ENCODE data around the gene SCG5. TPM values are rescaled to one million over a fixed set of nuclear protein-coding genes. Genes with fewer than 3 reads are reported as not detected.

SCG5 gene
- total and polyA plus RNA-seq, 2 of the 13 experiments (the other 11 are each of a cell fraction or from before 2014, with no cell fraction given): 2.3 to 3.5 TPM

DNA sequence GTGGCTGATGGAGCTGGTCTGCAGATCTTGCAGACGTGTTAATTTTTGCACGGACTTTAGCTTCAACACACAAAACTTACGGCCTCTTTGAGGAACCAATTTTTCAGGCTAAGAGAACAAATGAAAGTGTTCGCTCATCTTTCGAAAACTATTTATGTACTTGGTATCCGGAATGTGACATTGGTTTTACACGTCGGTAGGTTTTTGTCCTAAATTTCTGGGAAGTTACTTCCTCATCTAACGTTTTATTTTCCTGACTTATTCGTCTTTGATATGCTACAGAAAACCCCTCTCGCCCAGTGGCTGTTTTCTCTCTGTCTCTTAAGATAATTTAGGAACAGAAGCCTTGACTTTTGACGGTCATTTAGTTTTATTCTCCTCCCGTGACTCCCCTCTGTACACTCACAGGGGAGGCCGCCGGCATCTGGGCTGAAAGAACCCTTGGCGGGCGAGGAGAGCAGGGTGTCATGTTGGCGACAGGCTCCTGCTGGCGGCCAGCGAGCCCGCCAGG, 75.5 kb downstream of the SCG5 start:
- H4K20me1 ChIP-seq (ENCODE audit: insufficient read depth, low read length): no peaks in the 10 kb centered on the region
- in situ Hi-C loops (cut with HindIII; ENCODE audit: extremely low pct_ligation_motif_present, low pct_unique_long_range_greater_than_20kb): loop anchor here (5.0 kb wide), 1 partner anchor 45 kb away; no protein-coding TSS in a partner anchor

More for the DNA sequence above, 75.5 kb downstream of the SCG5 start:
- 0 out of 2 replicates have a peak, but pooled peaks have one; percentile 66 for TF ChIP-seq EZH2 (conservative IDR thresholded peaks at IDR 0.05; ENCODE audit: low read depth, low read length)
- TF ChIP-seq, protein P1, sequence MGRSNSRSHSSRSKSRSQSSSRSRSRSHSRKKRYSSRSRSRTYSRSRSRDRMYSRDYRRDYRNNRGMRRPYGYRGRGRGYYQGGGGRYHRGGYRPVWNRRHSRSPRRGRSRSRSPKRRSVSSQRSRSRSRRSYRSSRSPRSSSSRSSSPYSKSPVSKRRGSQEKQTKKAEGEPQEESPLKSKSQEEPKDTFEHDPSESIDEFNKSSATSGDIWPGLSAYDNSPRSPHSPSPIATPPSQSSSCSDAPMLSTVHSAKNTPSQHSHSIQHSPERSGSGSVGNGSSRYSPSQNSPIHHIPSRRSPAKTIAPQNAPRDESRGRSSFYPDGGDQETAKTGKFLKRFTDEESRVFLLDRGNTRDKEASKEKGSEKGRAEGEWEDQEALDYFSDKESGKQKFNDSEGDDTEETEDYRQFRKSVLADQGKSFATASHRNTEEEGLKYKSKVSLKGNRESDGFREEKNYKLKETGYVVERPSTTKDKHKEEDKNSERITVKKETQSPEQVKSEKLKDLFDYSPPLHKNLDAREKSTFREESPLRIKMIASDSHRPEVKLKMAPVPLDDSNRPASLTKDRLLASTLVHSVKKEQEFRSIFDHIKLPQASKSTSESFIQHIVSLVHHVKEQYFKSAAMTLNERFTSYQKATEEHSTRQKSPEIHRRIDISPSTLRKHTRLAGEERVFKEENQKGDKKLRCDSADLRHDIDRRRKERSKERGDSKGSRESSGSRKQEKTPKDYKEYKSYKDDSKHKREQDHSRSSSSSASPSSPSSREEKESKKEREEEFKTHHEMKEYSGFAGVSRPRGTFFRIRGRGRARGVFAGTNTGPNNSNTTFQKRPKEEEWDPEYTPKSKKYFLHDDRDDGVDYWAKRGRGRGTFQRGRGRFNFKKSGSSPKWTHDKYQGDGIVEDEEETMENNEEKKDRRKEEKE (IDR thresholded peaks at IDR 0.05): no peak
- POLR2A ChIA-PET: no interaction called here
- 67% methylated on average over 15 of the region's 21 CpGs for WGBS (ENCODE audit: low lambda C conversion rate)
- no TSS peak for BruUV-seq (replicated peaks)
- Histone ChIP-seq H3K9ac (ENCODE audit: insufficient read depth, low read depth, low read length) (no peak overlapping the region), H2AFZ (ENCODE audit: low read length) (no peak overlapping the region), H3K36me3 (replicated peaks in 1 of 2; ENCODE audit: control insufficient read depth in 1 of 2, insufficient read depth in 2 of 2, low read length in 2 of 2) (no peaks in the 10 kb centered on the region), H3K4me1 (ENCODE audit: insufficient read depth, low read length) (peaks cover 21% of the 10 kb centered on the region), H3K9me3 (ENCODE audit: low read length) (no peaks in the 10 kb centered on the region), H3K79me2 (ENCODE audit: insufficient read depth, low read length) (no peaks in the 10 kb centered on the region), H3K27ac (ENCODE audit: extremely low read length, insufficient read depth, low read length) (no peak overlapping the region), H3K4me2 (ENCODE audit: low read depth, low read length) (peak overlapping the region; percentile 66; the same call in 1 of the 2 replicates), H3K4me3 (replicated peaks in 1 of 3; ENCODE audit: insufficient read depth in 1 of 3, low read depth in 2 of 3, low read length in 3 of 3) (peak overlapping the region in 1 of 3 experiments; percentile 46; a peak in 1 of 6 replicates), H3K27me3 (ENCODE audit: control insufficient read depth in 1 of 2, insufficient read depth in 2 of 2, low read length in 2 of 2) (peaks cover 12 to 60% of the 10 kb centered on the region in 2 experiments)
- ATAC-seq (no peak), DNase-seq (ENCODE audit: low spot score) (no peak), FAIRE-seq (no peak)
- CTCF ChIA-PET (ENCODE audit: low intra/inter-chr PET ratio, low total read pairs): no interaction called here
- intact Hi-C loops (cut with micrococcal nuclease; ENCODE audit: unreplicated experiment): loop anchor here (5.0 kb wide), 1 partner anchor 40 kb away; no protein-coding TSS in a partner anchor
